HG03159 (cell line): ENCODE data around the gene SLC19A3.
"Not testable (repeated sequence)": the region's sequence is repeated elsewhere in the genome, so short reads cannot be mapped to it uniquely, and the experiment has no call there.

Experiments
- ATAC-seq: cut with Tn5 transposase; IDR thresholded peaks from one replicate; pipeline ENCODE4 v1.9.1; 2021; ENCODE audit warnings: mild to moderate bottlenecking, moderate library complexity; ENCODE audit not compliant: unreplicated experiment

SLC19A3 gene

GRCh38 chr2:227703961-227704360 lies 13.9 kb downstream of the SLC19A3 start:
- ATAC-seq = no peak

- ATAC-seq = no peak
Measured at GRCh38 chr2:227703280-227703732, 14.5 kb downstream of the SLC19A3 start.

- ATAC-seq = no peak
Measured at GRCh38 chr2:227701556-227701955, 16.3 kb downstream of the SLC19A3 start.

GRCh38 chr2:227696990-227697679 lies 20.7 kb downstream of the SLC19A3 start:
- no peak for ATAC-seq

GRCh38 chr2:227687189-227687588 lies 30.6 kb downstream of the SLC19A3 start:
- ATAC-seq = no peak

GRCh38 chr2:227684258-227684657 lies 33.6 kb downstream of the SLC19A3 start:
- ATAC-seq = no peak

GRCh38 chr2:227677928-227678327 lies 39.9 kb downstream of the SLC19A3 start:
- ATAC-seq = no peak

- no peak for ATAC-seq
Measured at GRCh38 chr2:227674485-227674884, 43.3 kb downstream of the SLC19A3 start.

- not testable (repeated sequence) for ATAC-seq
Measured at GRCh38 chr2:227673620-227674019, 44.2 kb downstream of the SLC19A3 start.

- no peak for ATAC-seq
Measured at GRCh38 chr2:227671170-227671905, 46.5 kb downstream of the SLC19A3 start.

GRCh38 chr2:227666631-227667170 lies 51.1 kb downstream of the SLC19A3 start, which contains the start of gene SCYGR5:
TSS of gene SCYGR5 (plus strand) at chr2:227666804. CDS start at chr2:227666804, 0 bp downstream.
- not testable (repeated sequence) for ATAC-seq

GRCh38 chr2:227665189-227665940 lies 52.5 kb downstream of the SLC19A3 start:
- no peak for ATAC-seq

GRCh38 chr2:227661827-227662226 lies 56.0 kb downstream of the SLC19A3 start:
- ATAC-seq = no peak

GRCh38 chr2:227661025-227661649 lies 56.7 kb downstream of the SLC19A3 start:
- no peak for ATAC-seq

- no peak for ATAC-seq
Measured at GRCh38 chr2:227657199-227657845, 60.5 kb downstream of the SLC19A3 start.

GRCh38 chr2:227655454-227655853 lies 62.4 kb downstream of the SLC19A3 start:
- ATAC-seq = no peak

GRCh38 chr2:227654426-227654825 lies 63.4 kb downstream of the SLC19A3 start:
- ATAC-seq = no peak

GRCh38 chr2:227653419-227653818 lies 64.4 kb downstream of the SLC19A3 start:
- ATAC-seq = no peak

- no peak for ATAC-seq
Measured at GRCh38 chr2:227643990-227644551, 73.8 kb downstream of the SLC19A3 start.

- no peak for ATAC-seq
Measured at GRCh38 chr2:227642656-227643055, 75.2 kb downstream of the SLC19A3 start.
